HL-60 (cell line): ENCODE data around the gene TMEM19.

ENCODE experiments used
- CTCF ChIP-seq: IDR thresholded peaks from one replicate; pipeline ENCODE4 v1.5.1; 2011; ENCODE audit warnings: low read length, control low read depth, inconsistent platforms; ENCODE audit not compliant: insufficient read depth
- GABPA ChIP-seq: IDR thresholded peaks from 2 replicates; pipeline ENCODE4 v1.6.1; 2012; ENCODE audit warnings: low read depth
- POLR2AphosphoS5 ChIP-seq: IDR thresholded peaks from 2 replicates; pipeline ENCODE4 v1.6.1; 2012; ENCODE audit warnings: low read depth
- REST ChIP-seq: IDR thresholded peaks from 2 replicates; pipeline ENCODE4 v1.6.1; 2012; ENCODE audit warnings: low read depth; ENCODE audit not compliant: insufficient replicate concordance

- TF ChIP-seq GABPA = no peak
- no peak for TF ChIP-seq CTCF
- no peak for TF ChIP-seq POLR2AphosphoS5
- no peak for TF ChIP-seq REST
Measured at GRCh38 chr12:71638499-71638898, 47.4 kb upstream of the TMEM19 start.
